Glomerular visceral epithelial cell (primary cell): Measurements from ENCODE around the gene TNS3.
"Not testable (repeated sequence)": the region's sequence is repeated elsewhere in the genome, so short reads cannot be mapped to it uniquely, and the experiment has no call there.

Experiments
- DNase-seq: peaks from one replicate; pipeline ENCODE4 v3.0.0-alpha.2; 2016; ENCODE audit errors: extremely low spot score

Gene TNS3

GRCh38 chr7:47542051-47542450 lies 39.9 kb downstream of the TNS3 start:
- no peak for DNase-seq

DNA sequence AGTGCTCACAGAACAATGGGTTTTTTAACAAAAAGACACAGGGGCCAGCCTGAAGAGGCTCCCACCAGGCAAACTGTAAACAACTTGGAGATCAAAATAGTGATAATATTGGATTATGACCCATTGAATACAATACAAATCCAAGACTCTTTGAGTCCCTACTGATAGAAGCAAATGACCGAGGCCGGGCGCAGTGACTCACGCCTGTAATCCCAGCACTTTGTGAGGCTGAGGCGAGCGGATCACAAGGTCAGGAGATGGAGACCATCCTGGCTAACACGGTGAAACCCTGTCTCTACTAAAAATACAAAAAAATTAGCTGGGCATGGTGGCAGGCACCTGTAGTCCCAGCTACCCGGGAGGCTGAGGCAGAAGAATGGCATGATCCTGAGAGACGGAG lies 40.4 kb downstream of the TNS3 start:
- DNase-seq = not testable (repeated sequence)

- peak; percentile 42 for DNase-seq
Observed at GRCh38 chr7:47540387-47541350, 41.2 kb downstream of the TNS3 start.

- no peak for DNase-seq
Observed at GRCh38 chr7:47540053-47540386, 41.9 kb downstream of the TNS3 start.

DNA sequence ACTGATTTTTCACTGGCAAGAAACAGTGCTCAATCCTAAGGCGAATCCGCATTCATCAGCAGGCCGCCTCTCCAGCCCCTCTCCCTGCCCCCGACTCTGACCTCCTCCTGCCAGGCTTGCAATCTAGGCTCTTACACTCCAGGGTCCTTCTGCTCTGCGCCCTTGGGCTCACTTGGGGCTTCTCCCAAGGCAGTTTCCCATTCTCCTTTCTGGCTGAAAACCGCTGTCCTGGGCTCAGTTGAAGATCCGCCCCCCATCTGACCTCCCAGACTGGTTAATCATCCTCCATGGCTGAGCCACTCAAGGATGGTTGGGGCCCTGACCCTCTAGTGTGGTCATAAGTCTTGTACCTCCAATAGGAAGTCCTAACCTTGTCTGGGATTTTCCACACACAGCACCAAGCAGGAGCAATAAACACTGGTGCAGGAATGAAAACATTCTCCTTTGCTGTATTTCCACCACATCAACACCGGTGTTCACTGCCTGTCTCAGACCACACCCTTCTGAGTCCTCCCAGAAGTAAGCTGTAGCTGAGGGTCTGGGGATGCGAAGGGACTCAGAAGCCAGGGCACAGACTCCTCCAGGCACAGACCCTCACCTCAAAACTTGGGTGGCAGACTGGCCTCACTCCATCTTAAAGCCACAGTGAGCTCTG lies 42.4 kb downstream of the TNS3 start:
- DNase-seq = peak; percentile 94

GRCh38 chr7:47538846-47539311 lies 43.0 kb downstream of the TNS3 start:
- no peak for DNase-seq

DNA sequence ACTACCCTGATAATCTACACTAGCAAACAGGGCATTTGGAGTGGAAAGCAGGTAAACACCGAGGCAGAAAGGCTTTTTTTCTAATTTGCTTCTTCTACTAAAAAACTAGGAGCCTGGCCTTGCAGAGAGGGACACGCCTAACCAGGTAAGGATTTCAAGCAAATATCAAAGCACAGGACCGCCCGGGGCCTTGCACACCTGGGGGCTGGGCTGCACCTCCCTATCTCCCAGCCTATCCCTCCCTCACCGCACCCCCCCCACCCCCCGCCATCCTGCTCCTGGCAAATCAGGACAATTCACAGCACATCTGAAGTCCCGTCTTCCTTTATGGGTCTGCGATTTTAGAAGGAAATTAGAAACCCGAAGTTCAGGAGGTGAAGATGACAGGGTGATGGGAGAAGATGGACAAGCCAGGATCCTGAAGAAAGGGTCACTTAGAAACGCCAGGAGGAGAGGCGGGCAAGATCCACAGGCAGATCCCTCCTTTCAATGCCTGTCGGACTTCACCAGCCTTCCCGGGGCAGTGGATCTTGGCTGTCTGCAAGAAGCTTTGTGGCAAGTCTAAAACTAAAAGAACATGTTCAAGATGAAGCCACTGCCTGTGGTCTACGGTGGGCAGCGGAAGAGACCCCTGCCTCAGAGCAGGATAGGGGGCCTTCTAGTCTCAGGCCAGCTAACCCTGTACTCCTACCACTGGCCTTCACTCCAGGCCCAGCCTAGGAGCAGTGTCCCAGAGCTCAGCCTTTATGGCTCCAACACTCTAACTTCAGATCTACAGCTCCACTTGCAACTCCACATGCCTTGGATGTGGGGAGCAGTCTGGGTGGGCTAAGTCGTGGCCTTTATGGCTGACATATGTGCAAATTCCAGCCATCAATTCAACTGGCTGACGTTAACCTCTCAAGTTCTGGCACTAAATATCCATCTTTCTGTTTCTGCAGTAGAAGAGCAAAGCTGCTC lies 43.9 kb downstream of the TNS3 start:
- DNase-seq = no peak

GRCh38 chr7:47536661-47537611 lies 45.0 kb downstream of the TNS3 start:
- peak; percentile 55 for DNase-seq

GRCh38 chr7:47535704-47536628 lies 45.9 kb downstream of the TNS3 start:
- no peak for DNase-seq

DNA sequence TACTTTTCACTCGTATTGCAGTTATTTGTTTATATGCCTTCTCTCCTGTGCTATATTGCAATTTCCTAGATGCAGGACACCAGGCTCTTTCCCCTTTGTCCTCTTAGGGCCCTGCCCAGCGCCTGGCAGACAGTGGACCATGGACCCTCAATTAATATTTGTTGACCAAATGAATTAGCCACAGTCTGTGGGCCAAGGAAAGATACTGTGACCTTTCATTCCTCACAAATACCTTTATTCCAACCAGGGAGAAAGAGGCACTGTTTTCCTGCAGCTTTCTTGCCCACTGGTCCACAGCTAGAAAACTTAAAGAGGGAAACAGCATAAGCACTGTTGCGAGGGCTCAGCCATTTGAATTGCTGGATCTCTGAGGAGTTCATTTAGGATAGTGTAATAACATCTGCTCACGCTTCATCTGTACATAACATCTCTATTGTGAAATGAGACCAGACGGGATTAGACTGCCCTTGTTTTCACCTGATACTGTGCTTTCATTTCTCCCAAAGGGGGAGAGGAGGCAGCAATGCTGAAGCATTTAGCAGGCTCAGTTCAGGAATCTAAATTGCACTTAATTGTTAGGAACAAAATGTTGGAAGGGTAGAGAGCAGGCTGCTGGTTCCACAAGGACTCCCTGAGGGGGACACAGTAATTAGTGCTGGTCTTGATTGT lies 46.7 kb downstream of the TNS3 start:
- no peak for DNase-seq

GRCh38 chr7:47534322-47535034 lies 47.4 kb downstream of the TNS3 start:
- DNase-seq = peak; percentile 72

GRCh38 chr7:47531584-47532492 lies 50.1 kb downstream of the TNS3 start:
- DNase-seq = no peak

DNA sequence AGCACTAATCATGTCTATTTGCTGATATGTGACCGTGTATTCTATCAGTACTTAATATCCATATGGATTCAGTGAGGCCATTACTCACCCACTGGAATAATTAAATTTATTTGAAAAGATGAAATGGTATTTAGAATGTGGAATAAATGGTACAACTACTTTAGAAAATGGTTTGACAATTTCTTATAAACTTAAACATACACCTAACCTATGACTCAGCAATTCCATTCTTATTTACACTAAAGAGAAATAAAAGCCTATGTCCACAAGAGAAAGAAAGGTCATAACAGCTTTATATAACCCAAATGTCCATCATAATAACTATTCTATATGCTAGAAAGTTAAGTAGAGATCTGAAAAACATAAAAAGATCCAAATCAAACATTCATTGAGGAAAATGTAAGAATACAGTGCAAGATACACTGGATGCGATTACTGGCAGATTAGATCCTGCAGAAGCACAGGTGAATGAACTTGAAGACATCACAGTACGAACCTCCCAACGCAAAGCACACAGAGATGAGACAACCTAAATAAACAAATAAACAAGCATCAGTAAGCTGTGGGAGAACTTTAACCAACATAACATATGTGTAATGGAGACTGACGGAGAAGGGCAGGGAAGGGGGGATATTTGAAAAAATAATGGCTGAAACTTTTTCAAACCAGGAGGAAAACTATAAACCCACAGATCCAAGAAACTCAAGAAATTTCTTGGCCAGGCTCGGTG lies 51.9 kb downstream of the TNS3 start:
- no peak for DNase-seq

- DNase-seq = no peak
Observed at GRCh38 chr7:47529405-47529804, 52.5 kb downstream of the TNS3 start.

DNA sequence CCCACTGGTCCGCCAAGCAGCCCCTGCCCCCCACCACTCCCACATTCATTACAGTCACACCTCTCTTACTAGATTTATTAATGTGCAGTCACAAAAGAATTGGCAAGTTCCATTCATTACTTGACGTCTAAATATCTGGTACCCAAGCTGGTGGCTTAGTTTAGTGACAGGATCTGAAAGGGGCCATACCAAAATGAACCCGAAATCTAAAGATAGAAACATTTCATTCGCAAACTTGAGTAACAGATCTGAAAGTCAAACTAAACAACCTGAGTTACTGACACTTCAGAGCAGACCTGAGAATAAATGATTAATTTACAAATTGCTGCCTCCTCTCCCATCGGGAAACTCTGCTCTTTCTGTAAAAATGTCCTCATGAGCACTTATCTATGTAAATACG lies 53.4 kb downstream of the TNS3 start:
- DNase-seq = no peak

DNA sequence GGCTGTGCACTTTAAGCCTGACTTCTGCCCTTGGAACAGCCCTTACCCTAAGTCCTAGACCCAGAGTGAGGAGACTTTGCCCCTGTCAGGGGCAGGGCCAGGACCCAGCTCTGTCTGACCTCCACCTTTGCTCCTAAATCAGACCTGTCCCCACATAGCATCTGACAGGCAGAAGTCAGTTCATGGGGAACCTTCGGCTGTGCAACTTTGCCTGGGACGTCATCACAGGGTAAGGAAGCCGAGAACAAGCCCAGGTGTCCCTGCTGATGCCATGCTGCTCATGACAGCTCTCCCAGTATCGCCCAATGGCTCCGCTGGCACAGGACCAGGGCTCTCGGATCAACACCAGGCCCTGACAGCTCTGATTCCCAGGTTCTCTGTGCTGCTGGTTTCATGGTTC lies 55.4 kb downstream of the TNS3 start:
- no peak for DNase-seq
